NCI-H2081 treated with DMSO at 0.1 percent for 48 hours (cell line): ENCODE results near the gene AADACL4.
"Not testable (repeated sequence)": the region's sequence is repeated elsewhere in the genome, so short reads cannot be mapped to it uniquely, and the experiment has no call there.

Experiments
- DNase-seq: peaks from one replicate; lab custom pipeline; 2025; lab: John Stamatoyannopoulos, UW

Gene AADACL4

GRCh38 chr1:12712076-12712475, 68.2 kb downstream of the AADACL4 start:
- no peak for DNase-seq

GRCh38 chr1:12712929-12713328, 69.0 kb downstream of the AADACL4 start:
- DNase-seq, result no peak

- not testable (repeated sequence) for DNase-seq
Observed at GRCh38 chr1:12713651-12714050, 69.8 kb downstream of the AADACL4 start.

GRCh38 chr1:12714710-12715475, 71.0 kb downstream of the AADACL4 start:
- no peak for DNase-seq

GRCh38 chr1:12715896-12716437, 72.1 kb downstream of the AADACL4 start, which contains the start of gene AADACL3:
AADACL3 (plus strand) TSS chr1:12716110; CDS start chr1:12716177, 67 bp downstream.
- DNase-seq, result no peak
